Caco-2 (cell line): ENCODE data around the gene GPSM1. TPM values are rescaled to one million over a fixed set of nuclear protein-coding genes. Genes with fewer than 3 reads are reported as not detected.

Source experiments
- BruUV-seq: library from RNA; stranded (reverse); fragments of 400-500 nt; replicated peaks from 2 replicates; lab custom pipeline; 2021; lab: Mats Ljungman, UMichigan
- CTCF ChIA-PET: fragments of 300-600 bp; sonication (Branson Sonifier 250); formaldehyde crosslinking; loops from one replicate; lab custom pipeline; 2022; ENCODE audit warnings: antibody characterized with exemption; lab: Charles Lee
- POLR2A ChIA-PET: fragments of 300-600 bp; sonication (Branson Sonifier 250); formaldehyde crosslinking; loops from one replicate; lab custom pipeline; 2022; ENCODE audit warnings: antibody characterized with exemption; lab: Charles Lee
- DNase-seq, 2 experiments: peaks; one replicate each; pipeline versions ENCODE4 v3.0.0 to v3.0.0-alpha.2; 2020 to 2022
- H3K27me3 ChIP-seq: replicated peaks from 2 replicates; pipeline ENCODE4 v1.6.0; 2011; ENCODE audit warnings: low read length; ENCODE audit not compliant: control insufficient read depth, insufficient read depth
- H3K36me3 ChIP-seq: 2 replicates; pipeline ENCODE4 v1.5.1; 2011; ENCODE audit warnings: low read length; ENCODE audit not compliant: control insufficient read depth, insufficient read depth
- H3K4me1 ChIP-seq: fragments of 250-450 bp; sonication (Bioruptor Pico); 2 replicates; pipeline ENCODE4 v1.5.1; 2020; ENCODE audit warnings: mild to moderate bottlenecking
- H3K4me3 ChIP-seq: 2 replicates; pipeline ENCODE4 v1.5.1; 2011; ENCODE audit warnings: low read depth, mild to moderate bottlenecking, control low read depth, low read length
- H3K9me3 ChIP-seq: fragments of 250-450 bp; sonication (Bioruptor Pico); 2 replicates; pipeline ENCODE4 v1.5.1; 2020; ENCODE audit warnings: mild to moderate bottlenecking, moderate library complexity
- H3K27ac Mint-ChIP-seq: one replicate; pipeline ENCODE4 v1.8.0; 2022; ENCODE audit warnings: mixed read lengths; ENCODE audit not compliant: unreplicated experiment
- H3K27me3 Mint-ChIP-seq: one replicate; pipeline ENCODE4 v1.8.0; 2022; ENCODE audit warnings: mixed read lengths; ENCODE audit not compliant: insufficient read depth, unreplicated experiment
- H3K36me3 Mint-ChIP-seq: one replicate; pipeline ENCODE4 v1.8.0; 2022; ENCODE audit warnings: mild to moderate bottlenecking, mixed read lengths; ENCODE audit not compliant: insufficient read depth, unreplicated experiment
- H3K4me1 Mint-ChIP-seq: one replicate; pipeline ENCODE4 v1.8.0; 2022; ENCODE audit warnings: low read depth, mixed read lengths; ENCODE audit not compliant: unreplicated experiment
- H3K4me3 Mint-ChIP-seq: one replicate; pipeline ENCODE4 v1.8.0; 2022; ENCODE audit warnings: mild to moderate bottlenecking, moderate library complexity, mixed read lengths; ENCODE audit not compliant: unreplicated experiment
- H3K9me3 Mint-ChIP-seq: one replicate; pipeline ENCODE4 v1.8.0; 2022; ENCODE audit warnings: mixed read lengths; ENCODE audit not compliant: unreplicated experiment
- intact Hi-C: fragments of 100-400 bp; cut with micrococcal nuclease; formaldehyde crosslinking; loops from one replicate; pipeline ENCODE4 v1.10.0; 2022; ENCODE audit not compliant: unreplicated experiment
- total RNA-seq: library from RNA; stranded (reverse); gene quantifications from 2 replicates; pipeline ENCODE4 v1.2.3, GENCODE V29; 2022
- TF ChIP-seq, protein P1 (sequence below), 2 experiments: fragments of 200-600 bp in 1 of 2; IDR thresholded peaks; 1 replicate in 1 of 2; 2 replicates in 1 of 2; pipeline versions ENCODE4 v1.5.1 to v1.8.0; 2011 to 2022; ENCODE audit warnings: antibody characterized with exemption in 1 of 2, control low read depth in 1 of 2, inconsistent platforms in 1 of 2, low read depth in 1 of 2, low read length in 1 of 2, mild to moderate bottlenecking in 1 of 2, moderate library complexity in 1 of 2; ENCODE audit not compliant: insufficient read depth in 1 of 2, severe bottlenecking in 1 of 2, unreplicated experiment in 1 of 2

GPSM1 gene
- total RNA-seq, 1 experiment from 2014 or later = 25.7 TPM

DNA sequence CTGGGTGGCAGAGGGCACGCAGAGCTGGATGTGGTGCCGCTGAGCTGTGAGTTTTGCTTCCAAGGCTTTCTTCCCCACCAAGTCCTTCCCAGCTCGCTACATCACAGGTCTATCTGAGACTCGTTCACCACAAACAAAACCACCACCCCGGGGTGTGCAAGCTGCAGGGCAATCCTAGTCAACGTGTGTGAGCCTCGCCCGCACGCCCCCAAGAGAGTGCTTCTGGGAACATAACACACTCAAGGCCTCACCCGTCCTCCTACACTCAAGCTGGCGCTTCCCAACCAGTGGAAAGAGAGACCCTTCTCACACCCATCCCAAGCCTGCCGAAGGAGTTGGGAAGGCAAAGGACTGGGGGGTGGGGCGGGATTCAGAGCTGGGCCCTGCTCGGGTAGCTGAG, 62.1 kb downstream of the GPSM1 start:
- H3K4me1 Mint-ChIP-seq = no peaks in the 10 kb centered on the region
- no peak overlapping the region for H3K27ac Mint-ChIP-seq
- Histone ChIP-seq H3K4me1 (no peaks in the 10 kb centered on the region), H3K27me3 (no peaks in the 10 kb centered on the region), H3K9me3 (no peaks in the 10 kb centered on the region), H3K36me3 (peaks cover 1% of the 10 kb centered on the region), H3K4me3 (no peak overlapping the region)
- CTCF ChIA-PET = interaction anchor here (0.9 kb wide), 1 partner anchor 43 kb away, joined by 3 read pairs; no protein-coding TSS in a partner anchor
- H3K9me3 Mint-ChIP-seq = no peaks in the 10 kb centered on the region
- POLR2A ChIA-PET = no interaction called here
- H3K27me3 Mint-ChIP-seq = no peaks in the 10 kb centered on the region
- intact Hi-C loops = no loop called here
- H3K36me3 Mint-ChIP-seq = peaks cover 91% of the 10 kb centered on the region
- BruUV-seq = no TSS peak
- TF ChIP-seq, protein P1, sequence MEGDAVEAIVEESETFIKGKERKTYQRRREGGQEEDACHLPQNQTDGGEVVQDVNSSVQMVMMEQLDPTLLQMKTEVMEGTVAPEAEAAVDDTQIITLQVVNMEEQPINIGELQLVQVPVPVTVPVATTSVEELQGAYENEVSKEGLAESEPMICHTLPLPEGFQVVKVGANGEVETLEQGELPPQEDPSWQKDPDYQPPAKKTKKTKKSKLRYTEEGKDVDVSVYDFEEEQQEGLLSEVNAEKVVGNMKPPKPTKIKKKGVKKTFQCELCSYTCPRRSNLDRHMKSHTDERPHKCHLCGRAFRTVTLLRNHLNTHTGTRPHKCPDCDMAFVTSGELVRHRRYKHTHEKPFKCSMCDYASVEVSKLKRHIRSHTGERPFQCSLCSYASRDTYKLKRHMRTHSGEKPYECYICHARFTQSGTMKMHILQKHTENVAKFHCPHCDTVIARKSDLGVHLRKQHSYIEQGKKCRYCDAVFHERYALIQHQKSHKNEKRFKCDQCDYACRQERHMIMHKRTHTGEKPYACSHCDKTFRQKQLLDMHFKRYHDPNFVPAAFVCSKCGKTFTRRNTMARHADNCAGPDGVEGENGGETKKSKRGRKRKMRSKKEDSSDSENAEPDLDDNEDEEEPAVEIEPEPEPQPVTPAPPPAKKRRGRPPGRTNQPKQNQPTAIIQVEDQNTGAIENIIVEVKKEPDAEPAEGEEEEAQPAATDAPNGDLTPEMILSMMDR (IDR thresholded peaks at IDR 0.05; ENCODE audit: insufficient read depth in 1 of 2, low read depth in 1 of 2, low read length in 1 of 2, severe bottlenecking in 1 of 2, unreplicated experiment in 1 of 2) = no peak
- no peak for DNase-seq
- no peak overlapping the region for H3K4me3 Mint-ChIP-seq

GRCh38 chr9:136391737-136392537, 64.6 kb downstream of the GPSM1 start:
- BruUV-seq = no TSS peak
- intact Hi-C loops = no loop called here
- no peaks in the 10 kb centered on the region for H3K9me3 ChIP-seq
- Mint-ChIP-seq H3K27ac (no peak overlapping the region), H3K4me1 (no peaks in the 10 kb centered on the region), H3K4me3 (no peak overlapping the region), H3K36me3 (peaks cover 82% of the 10 kb centered on the region), H3K9me3 (no peaks in the 10 kb centered on the region), H3K27me3 (no peaks in the 10 kb centered on the region)
- H3K36me3 ChIP-seq = peaks cover 1% of the 10 kb centered on the region
- ChIA-PET POLR2A (no interaction called here), CTCF (interaction anchor here (1.6 kb wide), 1 partner anchor 29 kb away, joined by 3 read pairs; no protein-coding TSS in a partner anchor)
- TF ChIP-seq, protein P1 (IDR thresholded peaks at IDR 0.05; ENCODE audit: insufficient read depth in 1 of 2, low read depth in 1 of 2, low read length in 1 of 2, severe bottlenecking in 1 of 2, unreplicated experiment in 1 of 2) = no peak
- no peaks in the 10 kb centered on the region for H3K4me1 ChIP-seq
- H3K4me3 ChIP-seq = no peak overlapping the region
- H3K27me3 ChIP-seq = no peaks in the 10 kb centered on the region
- no peak for DNase-seq

- no TSS peak for BruUV-seq
- no peak overlapping the region for H3K4me3 ChIP-seq
- peaks cover 76% of the 10 kb centered on the region for H3K36me3 Mint-ChIP-seq
- peaks cover 1% of the 10 kb centered on the region for H3K36me3 ChIP-seq
- no peaks in the 10 kb centered on the region for H3K27me3 Mint-ChIP-seq
- H3K4me3 Mint-ChIP-seq = no peak overlapping the region
- ChIA-PET POLR2A (interaction anchor here (0.5 kb wide), 1 partner anchor 36 kb away, joined by 3 read pairs; no protein-coding TSS in a partner anchor), CTCF (interaction anchor here (0.5 to 1.6 kb wide), 2 partner anchors 30 to 237 kb away, joined by 3 read pairs; no protein-coding TSS in a partner anchor)
- no peaks in the 10 kb centered on the region for H3K9me3 Mint-ChIP-seq
- DNase-seq = no peak
- no peaks in the 10 kb centered on the region for H3K4me1 ChIP-seq
- H3K27ac Mint-ChIP-seq = no peak overlapping the region
- no peaks in the 10 kb centered on the region for H3K9me3 ChIP-seq
- H3K27me3 ChIP-seq = no peaks in the 10 kb centered on the region
- TF ChIP-seq, protein P1 (IDR thresholded peaks at IDR 0.05; ENCODE audit: insufficient read depth in 1 of 2, low read depth in 1 of 2, low read length in 1 of 2, severe bottlenecking in 1 of 2, unreplicated experiment in 1 of 2) = no peak
- intact Hi-C loops = no loop called here
- H3K4me1 Mint-ChIP-seq = no peaks in the 10 kb centered on the region
Observed at GRCh38 chr9:136392538-136393449, 65.5 kb downstream of the GPSM1 start.
